ENCODE measurements around the gene SMAD6. TPM values are rescaled to one million over a fixed set of nuclear protein-coding genes. Genes with fewer than 3 reads are reported as not detected.
"Not testable (repeated sequence)": the region's sequence is repeated elsewhere in the genome, so short reads cannot be mapped to it uniquely, and the experiment has no call there.

The SMAD6 gene
- total RNA-seq, 6 experiments from 2014 or later = 10.2 to 18.1 (median 16.4) TPM

DNA sequence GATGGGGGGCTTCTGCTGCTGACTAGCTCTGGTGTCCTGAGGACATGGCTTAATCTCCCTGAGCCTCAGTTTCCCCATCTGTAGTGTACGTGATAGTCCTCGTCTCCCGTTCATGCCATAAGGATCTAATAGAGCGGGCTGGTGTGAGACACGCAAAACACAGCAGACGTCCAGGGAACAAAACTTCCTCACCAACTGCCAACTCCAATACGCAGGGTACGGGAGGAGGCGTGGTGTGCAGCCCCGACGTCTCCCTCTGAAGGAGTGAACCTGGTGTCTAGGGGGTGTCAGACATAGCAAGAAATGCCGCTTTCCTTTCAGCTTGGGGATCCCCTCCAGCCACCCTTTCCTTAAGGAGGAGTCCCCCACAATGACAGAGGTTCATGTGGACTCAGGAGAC is 55.0 kb downstream of the SMAD6 start:
- H3K27me3 Mint-ChIP-seq (ENCODE audit: insufficient read depth) = no peaks in the 10 kb centered on the region; the same call in 1 of the 2 replicates
- peaks cover 15% of the 10 kb centered on the region for H3K9me3 Mint-ChIP-seq
- TF ChIP-seq, protein P1, sequence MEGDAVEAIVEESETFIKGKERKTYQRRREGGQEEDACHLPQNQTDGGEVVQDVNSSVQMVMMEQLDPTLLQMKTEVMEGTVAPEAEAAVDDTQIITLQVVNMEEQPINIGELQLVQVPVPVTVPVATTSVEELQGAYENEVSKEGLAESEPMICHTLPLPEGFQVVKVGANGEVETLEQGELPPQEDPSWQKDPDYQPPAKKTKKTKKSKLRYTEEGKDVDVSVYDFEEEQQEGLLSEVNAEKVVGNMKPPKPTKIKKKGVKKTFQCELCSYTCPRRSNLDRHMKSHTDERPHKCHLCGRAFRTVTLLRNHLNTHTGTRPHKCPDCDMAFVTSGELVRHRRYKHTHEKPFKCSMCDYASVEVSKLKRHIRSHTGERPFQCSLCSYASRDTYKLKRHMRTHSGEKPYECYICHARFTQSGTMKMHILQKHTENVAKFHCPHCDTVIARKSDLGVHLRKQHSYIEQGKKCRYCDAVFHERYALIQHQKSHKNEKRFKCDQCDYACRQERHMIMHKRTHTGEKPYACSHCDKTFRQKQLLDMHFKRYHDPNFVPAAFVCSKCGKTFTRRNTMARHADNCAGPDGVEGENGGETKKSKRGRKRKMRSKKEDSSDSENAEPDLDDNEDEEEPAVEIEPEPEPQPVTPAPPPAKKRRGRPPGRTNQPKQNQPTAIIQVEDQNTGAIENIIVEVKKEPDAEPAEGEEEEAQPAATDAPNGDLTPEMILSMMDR (IDR thresholded peaks at IDR 0.05) = no peak
- no peak for DNase-seq
- peaks cover 25% of the 10 kb centered on the region for H3K36me3 Mint-ChIP-seq (ENCODE audit: low read depth)
- no peak overlapping the region; the same call in 1 of the 2 replicates for H3K27ac Mint-ChIP-seq
- no peak overlapping the region for H3K4me3 Mint-ChIP-seq
- peaks cover 59% of the 10 kb centered on the region for H3K4me1 Mint-ChIP-seq (ENCODE audit: low read depth)

DNA sequence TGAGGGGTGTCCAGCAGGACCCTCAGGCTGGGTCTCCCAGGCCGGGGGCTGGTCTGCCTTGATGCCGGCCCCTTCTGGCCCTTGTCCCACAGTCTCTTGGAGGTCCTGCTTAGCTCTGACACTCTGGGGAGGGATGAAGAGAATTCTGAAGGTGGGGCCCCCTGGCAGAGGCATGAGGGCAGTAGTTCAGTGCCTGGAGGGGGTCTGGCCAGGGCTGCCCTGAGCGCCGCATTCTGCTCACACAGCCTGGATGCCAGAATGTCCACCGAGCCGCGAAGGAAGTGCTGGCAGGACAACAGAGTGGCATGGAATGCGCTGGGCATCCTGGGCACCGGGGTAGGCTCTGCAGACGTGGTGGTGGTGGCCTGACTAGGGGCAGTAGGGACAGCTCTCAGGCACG is 55.5 kb downstream of the SMAD6 start:
- no peak for DNase-seq
- H3K4me1 Mint-ChIP-seq (ENCODE audit: low read depth) = peaks cover 60% of the 10 kb centered on the region
- TF ChIP-seq, protein P1 (IDR thresholded peaks at IDR 0.05) = no peak
- no peaks in the 10 kb centered on the region; the same call in none of the 2 replicates for H3K27me3 Mint-ChIP-seq (ENCODE audit: insufficient read depth)
- H3K4me3 Mint-ChIP-seq = no peak overlapping the region
- no peak overlapping the region; the same call in 1 of the 2 replicates for H3K27ac Mint-ChIP-seq
- H3K36me3 Mint-ChIP-seq (ENCODE audit: low read depth) = peaks cover 22% of the 10 kb centered on the region
- H3K9me3 Mint-ChIP-seq = peaks cover 15% of the 10 kb centered on the region

DNA sequence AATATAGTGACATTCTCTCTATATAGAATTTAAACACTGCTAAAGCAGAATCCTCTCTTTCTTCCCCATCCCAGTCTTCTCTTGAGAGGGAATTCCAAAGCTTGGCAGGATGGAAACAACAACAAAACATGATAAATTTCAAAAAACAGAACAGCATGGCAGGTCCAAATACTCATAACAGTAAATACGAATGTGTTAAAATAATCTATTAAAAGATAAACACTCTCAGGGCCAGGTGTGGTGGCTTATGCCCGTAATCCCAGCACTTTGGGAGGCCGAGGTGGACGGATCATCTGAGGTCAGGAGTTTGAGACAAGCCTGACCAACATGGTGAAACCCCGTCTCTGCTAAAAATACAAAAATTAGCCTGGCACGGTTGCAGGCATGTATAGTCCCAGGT is 56.2 kb downstream of the SMAD6 start:
- not testable (repeated sequence) for H3K27ac Mint-ChIP-seq; H3K4me3 Mint-ChIP-seq; DNase-seq; H3K27me3 Mint-ChIP-seq (ENCODE audit: insufficient read depth)
- Mint-ChIP-seq H3K36me3 (ENCODE audit: low read depth) (peaks cover 22% of the 10 kb centered on the region), H3K9me3 (peaks cover 15% of the 10 kb centered on the region), H3K4me1 (ENCODE audit: low read depth) (peaks cover 66% of the 10 kb centered on the region)

DNA sequence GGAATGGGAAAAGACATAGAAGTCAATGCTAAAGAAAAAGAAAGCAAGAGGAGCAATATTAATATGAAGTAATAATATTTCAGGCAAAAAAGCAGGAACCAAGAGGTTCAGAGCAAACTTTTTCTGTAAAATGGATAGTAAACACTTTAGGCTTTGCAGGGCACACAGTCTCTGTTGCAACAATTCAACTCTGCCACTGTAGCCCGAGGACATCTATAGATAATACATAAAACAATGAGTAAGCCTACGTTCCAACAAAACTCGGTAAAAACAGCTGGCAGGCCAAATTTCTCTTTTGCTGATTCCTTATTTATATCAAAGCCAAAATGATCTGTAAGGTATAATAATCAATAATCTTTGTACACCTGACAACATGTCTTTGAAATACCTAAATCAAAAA is 56.8 kb downstream of the SMAD6 start:
- H3K9me3 Mint-ChIP-seq = peaks cover 15% of the 10 kb centered on the region
- DNase-seq = no peak

DNA sequence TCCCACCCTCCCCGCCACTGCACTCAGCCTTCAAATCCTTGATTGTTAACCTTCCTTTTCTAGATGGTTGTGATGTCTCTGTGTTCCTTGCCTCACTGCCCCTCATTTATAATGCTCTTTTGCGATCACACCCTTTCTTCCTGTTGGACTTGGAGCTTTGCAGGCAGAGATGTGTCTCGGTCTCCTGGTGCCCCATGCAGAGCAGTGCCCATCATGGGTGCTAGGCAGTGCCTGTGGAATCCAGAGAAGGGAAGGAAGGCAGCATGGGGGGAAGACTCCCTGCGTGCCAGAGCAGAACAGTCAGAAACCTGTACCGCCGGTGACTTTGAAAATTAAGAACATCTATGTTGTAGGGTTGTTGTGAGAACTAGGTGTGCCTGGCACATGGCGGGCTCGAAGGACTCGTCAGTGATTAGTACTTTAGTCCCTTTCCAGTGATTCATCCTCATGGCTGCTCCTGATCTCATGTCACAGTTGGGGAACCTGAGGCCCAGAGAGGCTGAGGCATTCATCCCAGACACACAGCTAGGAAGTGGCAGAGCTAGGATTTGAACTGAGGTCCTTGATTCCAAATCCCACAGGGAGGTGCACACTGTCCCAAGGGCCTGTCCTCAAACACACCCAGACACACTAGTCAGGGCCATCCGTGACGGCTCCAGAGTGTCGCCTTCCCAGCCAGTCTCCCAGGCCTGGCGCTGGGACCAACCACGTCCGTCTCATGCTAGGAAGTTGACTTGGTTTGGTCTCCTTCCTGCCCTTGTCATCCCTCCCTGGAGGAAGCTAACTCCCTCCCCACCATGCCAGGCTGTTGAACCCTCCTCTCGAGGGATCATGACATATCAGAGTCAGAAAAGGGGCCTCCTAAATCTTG is 58.3 kb downstream of the SMAD6 start:
- peaks cover 2% of the 10 kb centered on the region for H3K36me3 Mint-ChIP-seq (ENCODE audit: low read depth)
- peaks cover 2% of the 10 kb centered on the region for H3K9me3 Mint-ChIP-seq
- DNase-seq = no peak
- H3K27ac Mint-ChIP-seq = no peak overlapping the region
- peaks cover 76% of the 10 kb centered on the region for H3K4me1 Mint-ChIP-seq (ENCODE audit: low read depth)
- H3K27me3 Mint-ChIP-seq (ENCODE audit: insufficient read depth) = no peaks in the 10 kb centered on the region; the same call in none of the 2 replicates
- no peak overlapping the region for H3K4me3 Mint-ChIP-seq
- TF ChIP-seq, protein P1 (IDR thresholded peaks at IDR 0.05) = no peak

More for the DNA sequence above, 56.8 kb downstream of the SMAD6 start:
- H3K27me3 Mint-ChIP-seq (ENCODE audit: insufficient read depth) = no peaks in the 10 kb centered on the region; the same call in none of the 2 replicates
- TF ChIP-seq, protein P1 (IDR thresholded peaks at IDR 0.05) = no peak
- H3K4me1 Mint-ChIP-seq (ENCODE audit: low read depth) = peaks cover 67% of the 10 kb centered on the region
- no peak overlapping the region for H3K27ac Mint-ChIP-seq
- no peak overlapping the region for H3K4me3 Mint-ChIP-seq
- peaks cover 17% of the 10 kb centered on the region for H3K36me3 Mint-ChIP-seq (ENCODE audit: low read depth)
